Kidney (tissue), 14 donors: ENCODE results near the gene KRTAP1-5. TPM values are rescaled to one million over a fixed set of nuclear protein-coding genes. Genes with fewer than 3 reads are reported as not detected.
"Not testable (repeated sequence)": the region's sequence is repeated elsewhere in the genome, so short reads cannot be mapped to it uniquely, and the experiment has no call there.

ENCODE experiments used
- DNase-seq, 5 donors: peaks; one replicate each; pipeline ENCODE4 v3.0.0-alpha.2; 2013 to 2020
- FAIRE-seq: peaks from 2 replicates; lab custom pipeline; 2012; peaks lifted over from hg19 to GRCh38; lab: Jason Lieb, UNC
- H3K27ac ChIP-seq, 2 donors: one replicate each; pipeline ENCODE4 v1.7.0; 2013; ENCODE audit warnings: low read depth in 2 of 2, low read length in 2 of 2, inconsistent platforms in 1 of 2
- H3K27me3 ChIP-seq: one replicate; pipeline ENCODE4 v1.7.1; 2013; ENCODE audit warnings: low read length, inconsistent platforms; ENCODE audit not compliant: control insufficient read depth, insufficient read depth
- H3K36me3 ChIP-seq, 3 donors: one replicate each; pipeline versions ENCODE4 v1.7.0 to v1.7.1; 2013; ENCODE audit warnings: low read length in 3 of 3, control low read depth in 1 of 3, inconsistent platforms in 1 of 3; ENCODE audit not compliant: insufficient read depth in 3 of 3, control insufficient read depth in 2 of 3
- H3K4me1 ChIP-seq, 3 donors: one replicate each; pipeline versions ENCODE4 v1.7.0 to v1.7.1; 2013; ENCODE audit warnings: low read length in 3 of 3, inconsistent platforms in 1 of 3, low read depth in 1 of 3; ENCODE audit not compliant: control insufficient read depth in 2 of 3, insufficient read depth in 2 of 3
- H3K4me3 ChIP-seq, 3 donors: one replicate each; pipeline versions ENCODE4 v1.7.0 to v1.8.1; 2013; ENCODE audit warnings: low read length in 3 of 3, control low read depth in 1 of 3, inconsistent platforms in 1 of 3
- H3K9ac ChIP-seq, 3 donors: one replicate each; pipeline versions ENCODE4 v1.7.0 to v1.7.1; 2013; ENCODE audit warnings: low read length in 3 of 3, control low read depth in 1 of 3, inconsistent platforms in 1 of 3
- H3K9me3 ChIP-seq, 3 donors: one replicate each; pipeline versions ENCODE4 v1.7.0 to v1.7.1; 2013; ENCODE audit warnings: low read length in 3 of 3, control low read depth in 1 of 3, inconsistent platforms in 1 of 3; ENCODE audit not compliant: control insufficient read depth in 2 of 3, insufficient read depth in 1 of 3
- CTCF ChIP-seq: IDR thresholded peaks from 3 replicates; pipeline ENCODE4 v1.5.1; 2012; ENCODE audit warnings: mild to moderate bottlenecking, moderate library complexity, borderline replicate concordance; ENCODE audit not compliant: insufficient read depth; ENCODE audit errors: extremely low read depth
- intact Hi-C: fragments of 100-400 bp; cut with DNase I; formaldehyde crosslinking; loops from one replicate; pipeline ENCODE4 v1.11.1; 2022
- polyA plus RNA-seq: library from polyadenylated mRNA; stranded (reverse); fragments of 350-450 nt; fragmentation: Illumina TruSeq; extraction: RNeasy Lipid Tissue Mini Kit (QIAGEN cat#74804); gene quantifications from one replicate; pipeline ENCODE4 v1.2.3, GENCODE V29; 2014; ENCODE audit warnings: low read depth, low replicate concordance; ENCODE audit not compliant: insufficient read depth
- total RNA-seq: library from RNA; stranded (reverse); fragmentation: NEBNext Ultra II Directional; extraction: Animal tissue kit (Norgen Biotek cat#: 25700); gene quantifications from one replicate; pipeline ENCODE4 v1.2.1, GENCODE V29; 2021
- donor health status: control.
- donor health status: control.
- donor health status: control.
- donor health status: control.
- donor health status: control.
- donor health status: DM: yes; HTN: yes; CAD: no.
- donor health status: Normal renal cell carcinoma (clear cell type).

Gene KRTAP1-5
- total and polyA plus RNA-seq, 2 donors from 2014 or later: not detected

- Histone ChIP-seq H3K27me3 (no peaks in the 10 kb centered on the region), H3K4me1 (no peaks in the 10 kb centered on the region), H3K9ac (no peak overlapping the region), H3K36me3 (no peaks in the 10 kb centered on the region), H3K27ac (no peak overlapping the region), H3K4me3 (no peak overlapping the region), H3K9me3 (no peaks in the 10 kb centered on the region)
- DNase-seq (no peak), FAIRE-seq (no peak)
- intact Hi-C loops: no loop called here
- no peak for TF ChIP-seq CTCF
Observed at GRCh38 chr17:41052566-41052965, 25.6 kb upstream of the KRTAP1-5 start.

GRCh38 chr17:41049110-41049509 lies 22.1 kb upstream of the KRTAP1-5 start:
- Histone ChIP-seq H3K27me3 (no peaks in the 10 kb centered on the region), H3K9me3 (no peaks in the 10 kb centered on the region), H3K9ac (no peak overlapping the region), H3K27ac (no peak overlapping the region), H3K36me3 (no peaks in the 10 kb centered on the region), H3K4me1 (no peaks in the 10 kb centered on the region), H3K4me3 (no peak overlapping the region)
- FAIRE-seq (no peak), DNase-seq (no peak)
- TF ChIP-seq CTCF: no peak
- intact Hi-C loops: no loop called here

GRCh38 chr17:41048441-41048840 lies 21.4 kb upstream of the KRTAP1-5 start:
- FAIRE-seq: no peak
- no peaks in the 10 kb centered on the region for H3K27me3 ChIP-seq
- no peaks in the 10 kb centered on the region for H3K9me3 ChIP-seq
- no peaks in the 10 kb centered on the region for H3K4me1 ChIP-seq
- no peak overlapping the region for H3K4me3 ChIP-seq
- intact Hi-C loops: no loop called here
- no peak for DNase-seq
- no peak overlapping the region for H3K9ac ChIP-seq
- no peak for TF ChIP-seq CTCF
- H3K36me3 ChIP-seq: no peaks in the 10 kb centered on the region
- H3K27ac ChIP-seq: no peak overlapping the region

- intact Hi-C loops, H3K4me1 ChIP-seq, H3K9ac ChIP-seq, FAIRE-seq, H3K4me3 ChIP-seq, DNase-seq, H3K9me3 ChIP-seq, H3K36me3 ChIP-seq, H3K27me3 ChIP-seq, H3K27ac ChIP-seq: not testable (repeated sequence)
Observed at GRCh38 chr17:41046735-41047465, 19.9 kb upstream of the KRTAP1-5 start, which contains the start of gene KRTAP2-1. TSS of gene KRTAP2-1 (minus strand) at chr17:41047316. CDS start at chr17:41047267, 49 bp downstream.
